ENCODE measurements around the gene MOK.

DNA sequence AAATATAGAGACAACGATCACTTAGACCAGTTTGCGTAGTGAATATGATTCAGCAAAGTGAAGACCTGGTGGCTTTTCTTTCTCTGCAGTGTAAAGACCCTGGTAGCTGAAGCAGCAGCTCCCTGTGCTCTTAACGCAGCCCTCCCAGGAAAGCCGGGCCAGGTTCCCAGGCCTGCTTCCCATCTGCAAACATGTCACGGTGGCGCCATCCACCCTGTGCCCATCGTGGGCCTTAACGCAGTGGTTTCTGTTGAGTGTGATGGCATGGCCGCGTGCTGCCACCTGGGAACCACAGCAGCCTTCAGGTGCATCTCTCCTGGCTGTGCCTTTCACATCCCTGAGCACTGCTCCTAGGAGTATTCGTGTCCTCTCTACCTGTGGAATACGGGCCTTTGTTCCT, 93.7 kb downstream of the MOK start:
- TF ChIP-seq, protein P1, sequence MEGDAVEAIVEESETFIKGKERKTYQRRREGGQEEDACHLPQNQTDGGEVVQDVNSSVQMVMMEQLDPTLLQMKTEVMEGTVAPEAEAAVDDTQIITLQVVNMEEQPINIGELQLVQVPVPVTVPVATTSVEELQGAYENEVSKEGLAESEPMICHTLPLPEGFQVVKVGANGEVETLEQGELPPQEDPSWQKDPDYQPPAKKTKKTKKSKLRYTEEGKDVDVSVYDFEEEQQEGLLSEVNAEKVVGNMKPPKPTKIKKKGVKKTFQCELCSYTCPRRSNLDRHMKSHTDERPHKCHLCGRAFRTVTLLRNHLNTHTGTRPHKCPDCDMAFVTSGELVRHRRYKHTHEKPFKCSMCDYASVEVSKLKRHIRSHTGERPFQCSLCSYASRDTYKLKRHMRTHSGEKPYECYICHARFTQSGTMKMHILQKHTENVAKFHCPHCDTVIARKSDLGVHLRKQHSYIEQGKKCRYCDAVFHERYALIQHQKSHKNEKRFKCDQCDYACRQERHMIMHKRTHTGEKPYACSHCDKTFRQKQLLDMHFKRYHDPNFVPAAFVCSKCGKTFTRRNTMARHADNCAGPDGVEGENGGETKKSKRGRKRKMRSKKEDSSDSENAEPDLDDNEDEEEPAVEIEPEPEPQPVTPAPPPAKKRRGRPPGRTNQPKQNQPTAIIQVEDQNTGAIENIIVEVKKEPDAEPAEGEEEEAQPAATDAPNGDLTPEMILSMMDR (IDR thresholded peaks at IDR 0.05; ENCODE audit: low read depth, low read length) = no peak
- TF ChIP-seq, protein P2, sequence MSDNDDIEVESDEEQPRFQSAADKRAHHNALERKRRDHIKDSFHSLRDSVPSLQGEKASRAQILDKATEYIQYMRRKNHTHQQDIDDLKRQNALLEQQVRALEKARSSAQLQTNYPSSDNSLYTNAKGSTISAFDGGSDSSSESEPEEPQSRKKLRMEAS (IDR thresholded peaks at IDR 0.05; ENCODE audit: low read depth, low read length) = no peak

Data from NB4 (cell line).